Lung (tissue), 12 donors: Measurements from ENCODE around the gene TAOK1. TPM values are rescaled to one million over a fixed set of nuclear protein-coding genes. Genes with fewer than 3 reads are reported as not detected.

Experiments
- ATAC-seq: fragments of 200-7000 bp; cut with Tn5 transposase; one replicate; pipeline ENCODE4 v1.9.1; 2020; ENCODE audit warnings: moderate number of reproducible peaks; ENCODE audit not compliant: insufficient read depth, low FRiP score
- DNase-seq, 3 donors: peaks; one replicate each; pipeline ENCODE4 v3.0.0-alpha.2; 2013 to 2017
- H3K27ac ChIP-seq, 2 donors: one replicate each; pipeline ENCODE4 v1.5.1; 2013; ENCODE audit warnings: mild to moderate bottlenecking in 2 of 2, moderate library complexity in 2 of 2, control low read depth in 1 of 2, inconsistent platforms in 1 of 2, low read depth in 1 of 2, low read length in 1 of 2
- H3K27me3 ChIP-seq, 3 donors: one replicate each; pipeline ENCODE4 v1.5.1; 2013; ENCODE audit warnings: low read length in 2 of 3; ENCODE audit not compliant: control insufficient read depth in 3 of 3, insufficient read depth in 3 of 3
- H3K36me3 ChIP-seq, 4 donors: one replicate each; pipeline ENCODE4 v1.5.1; 2013; ENCODE audit warnings: low read length in 4 of 4, mild to moderate bottlenecking in 1 of 4, moderate library complexity in 1 of 4; ENCODE audit not compliant: control insufficient read depth in 4 of 4, insufficient read depth in 4 of 4
- H3K4me1 ChIP-seq, 5 donors: one replicate each; pipeline ENCODE4 v1.5.1; 2013; ENCODE audit warnings: low read length in 5 of 5, mild to moderate bottlenecking in 2 of 5, moderate library complexity in 1 of 5; ENCODE audit not compliant: control insufficient read depth in 5 of 5, insufficient read depth in 5 of 5
- H3K4me3 ChIP-seq: one replicate; pipeline ENCODE4 v1.5.1; 2013; ENCODE audit warnings: mild to moderate bottlenecking, control low read depth, moderate library complexity
- H3K9ac ChIP-seq, 2 donors: one replicate each; pipeline ENCODE4 v1.5.1; 2013; ENCODE audit warnings: low read length in 2 of 2, control low read depth in 1 of 2; ENCODE audit not compliant: insufficient read depth in 1 of 2
- H3K9me3 ChIP-seq, 4 donors: one replicate each; pipeline ENCODE4 v1.5.1; 2013; ENCODE audit warnings: low read length in 3 of 4, mild to moderate bottlenecking in 1 of 4, moderate library complexity in 1 of 4; ENCODE audit not compliant: control insufficient read depth in 4 of 4, insufficient read depth in 3 of 4
- WGBS, 2 donors: extraction: QIAGEN DNeasy Blood & Tissue Kit; methylation state at CpG; one replicate each; pipeline ENCODE4 v1.1.7; 2013; 5-methylcytosine and 5-hydroxymethylcytosine counted together
- polyA plus RNA-seq, 2 donors: library from polyadenylated mRNA; stranded (reverse); fragments of 200-250 nt; gene quantifications; one replicate each; pipeline ENCODE4 v1.2.1, GENCODE V29; 2013
- total RNA-seq, 2 donors: library from RNA; depleted of rRNA in 1 of 2; stranded (reverse); fragments of >200 nt in 1 of 2; gene quantifications; one replicate each; pipeline ENCODE4 v1.2.1, GENCODE V29; 2014 to 2021
- TF ChIP-seq, protein P1 (sequence below): IDR thresholded peaks from 2 replicates; pipeline ENCODE4 v1.5.1; 2012; ENCODE audit warnings: mild to moderate bottlenecking; ENCODE audit errors: control extremely low read depth, extremely low read depth
- donor health status: control.
- donor health status: control.
- donor health status: Bipolar disorder and iron deficiency.
- donor health status: healthy.
- donor health status: DM: yes; HTN: yes; CAD: no.

TAOK1 gene
- total and polyA plus RNA-seq, 4 donors: 8.8 to 81.0 (median 37.3) TPM

- no peaks in the 10 kb centered on the region for H3K9me3 ChIP-seq
- no peak for ATAC-seq
Observed at GRCh38 chr17:29444589-29444988, 54.4 kb downstream of the TAOK1 start.

DNA sequence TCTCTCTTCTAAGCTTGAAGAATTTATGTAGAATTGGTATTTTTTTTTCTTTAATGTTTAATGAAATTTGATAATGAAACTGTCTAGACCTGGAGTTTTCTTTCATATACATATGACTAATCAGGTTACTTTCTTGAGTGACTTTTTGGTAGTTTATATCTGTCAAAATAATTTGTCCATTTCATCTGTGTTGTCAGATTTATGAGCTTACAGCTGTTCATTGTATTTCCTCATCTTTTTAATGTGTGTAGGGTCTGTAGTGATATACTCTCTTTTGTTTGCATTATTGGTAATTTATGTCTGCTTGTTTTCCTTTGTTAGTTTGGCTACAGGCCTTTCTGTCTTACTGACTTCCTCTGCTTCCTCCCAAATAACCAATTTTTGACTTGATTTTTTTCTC is 55.7 kb downstream of the TAOK1 start:
- Histone ChIP-seq H3K27ac (no peak overlapping the region), H3K9ac (no peak overlapping the region), H3K4me3 (no peak overlapping the region), H3K27me3 (no peaks in the 10 kb centered on the region), H3K4me1 (peaks cover 0 to 10% (median 0%) of the 10 kb centered on the region in 5 donors), H3K36me3 (peaks cover 0 to 7% (median 2%) of the 10 kb centered on the region in 4 donors), H3K9me3 (no peaks in the 10 kb centered on the region)
- DNase-seq (no peak), ATAC-seq (no peak)
- TF ChIP-seq, protein P1, sequence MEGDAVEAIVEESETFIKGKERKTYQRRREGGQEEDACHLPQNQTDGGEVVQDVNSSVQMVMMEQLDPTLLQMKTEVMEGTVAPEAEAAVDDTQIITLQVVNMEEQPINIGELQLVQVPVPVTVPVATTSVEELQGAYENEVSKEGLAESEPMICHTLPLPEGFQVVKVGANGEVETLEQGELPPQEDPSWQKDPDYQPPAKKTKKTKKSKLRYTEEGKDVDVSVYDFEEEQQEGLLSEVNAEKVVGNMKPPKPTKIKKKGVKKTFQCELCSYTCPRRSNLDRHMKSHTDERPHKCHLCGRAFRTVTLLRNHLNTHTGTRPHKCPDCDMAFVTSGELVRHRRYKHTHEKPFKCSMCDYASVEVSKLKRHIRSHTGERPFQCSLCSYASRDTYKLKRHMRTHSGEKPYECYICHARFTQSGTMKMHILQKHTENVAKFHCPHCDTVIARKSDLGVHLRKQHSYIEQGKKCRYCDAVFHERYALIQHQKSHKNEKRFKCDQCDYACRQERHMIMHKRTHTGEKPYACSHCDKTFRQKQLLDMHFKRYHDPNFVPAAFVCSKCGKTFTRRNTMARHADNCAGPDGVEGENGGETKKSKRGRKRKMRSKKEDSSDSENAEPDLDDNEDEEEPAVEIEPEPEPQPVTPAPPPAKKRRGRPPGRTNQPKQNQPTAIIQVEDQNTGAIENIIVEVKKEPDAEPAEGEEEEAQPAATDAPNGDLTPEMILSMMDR: no peak

More at GRCh38 chr17:29444589-29444988, 54.4 kb downstream of the TAOK1 start:
- no peak for DNase-seq
- TF ChIP-seq, protein P1: no peak
- Histone ChIP-seq H3K27me3 (no peaks in the 10 kb centered on the region), H3K36me3 (peaks cover 0 to 7% (median 2%) of the 10 kb centered on the region in 4 donors), H3K4me3 (no peak overlapping the region), H3K27ac (no peak overlapping the region), H3K4me1 (peaks cover 0 to 5% (median 0%) of the 10 kb centered on the region in 5 donors), H3K9ac (no peak overlapping the region)

DNA sequence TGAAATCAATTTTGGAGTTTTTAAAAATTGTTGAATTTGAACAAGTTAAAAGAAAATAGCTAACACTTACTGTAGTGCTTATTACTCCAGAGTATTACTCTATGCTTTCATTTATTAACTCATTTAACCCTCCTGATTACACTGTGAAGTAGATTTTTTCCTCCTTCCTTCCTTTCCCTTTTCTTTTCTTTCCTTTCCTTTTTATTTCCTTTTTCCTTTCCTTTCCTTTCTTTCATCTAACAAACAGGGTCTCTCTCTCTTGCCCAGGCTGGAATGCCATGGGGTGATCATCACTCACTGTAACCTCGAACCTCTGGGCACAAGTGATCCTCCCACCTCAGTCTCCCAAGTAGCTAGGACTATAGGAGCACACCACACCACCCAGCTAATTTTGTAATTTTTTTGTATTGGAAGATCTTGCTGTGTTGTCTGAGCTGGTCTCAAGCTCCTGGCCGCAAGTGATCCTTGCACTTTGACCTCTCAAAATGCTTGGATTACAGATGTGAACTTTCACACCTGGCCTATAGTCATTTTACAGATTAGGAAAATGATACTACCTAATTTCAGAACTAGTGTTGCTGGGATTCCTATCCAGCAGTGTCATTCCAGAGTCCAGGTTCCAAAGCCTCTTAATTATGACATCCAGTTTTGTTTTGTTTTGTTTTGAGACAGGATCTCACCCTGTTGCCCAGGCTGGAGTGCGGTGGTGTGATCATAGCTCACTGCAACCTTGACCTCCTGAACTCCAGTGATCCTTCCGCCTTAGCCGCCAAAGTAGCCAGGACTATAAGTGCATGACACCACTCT is 59.9 kb downstream of the TAOK1 start:
- peaks cover 3 to 25% (median 17%) of the 10 kb centered on the region in 4 donors for H3K36me3 ChIP-seq
- H3K27ac ChIP-seq: no peak overlapping the region
- no peak overlapping the region for H3K9ac ChIP-seq
- TF ChIP-seq, protein P1: no peak
- H3K4me3 ChIP-seq: no peak overlapping the region
- no peak for DNase-seq
- no peaks in the 10 kb centered on the region for H3K27me3 ChIP-seq
- WGBS, 2 donors: 92 to 94% methylated on average over 5 of the region's 5 CpGs
- H3K4me1 ChIP-seq: peaks cover 0 to 13% (median 0%) of the 10 kb centered on the region in 5 donors
- H3K9me3 ChIP-seq: no peaks in the 10 kb centered on the region
- no peak for ATAC-seq
